Measurements from ENCODE around the gene GADD45B.

Gene GADD45B

GRCh38 chr19:2483484-2484151 lies 7.7 kb downstream of the GADD45B start:
- Histone ChIP-seq H3K9ac (ENCODE audit: low read length) (no peak overlapping the region), H3K36me3 (ENCODE audit: control insufficient read depth, insufficient read depth, low read length) (no peaks in the 10 kb centered on the region), H3K9me3 (ENCODE audit: control insufficient read depth, insufficient read depth, low read depth, low read length) (peaks cover 3% of the 10 kb centered on the region; the same call in 1 of the 2 replicates), H3K4me1 (ENCODE audit: control insufficient read depth, insufficient read depth, low read length) (peaks cover 4% of the 10 kb centered on the region), H3K4me3 (ENCODE audit: low read depth, low read length) (no peak overlapping the region), H3K27ac (ENCODE audit: low read depth, low read length) (no peak overlapping the region), H3K27me3 (ENCODE audit: control insufficient read depth, insufficient read depth, low read length) (peaks cover 15% of the 10 kb centered on the region)

GRCh38 chr19:2484178-2484937 lies 8.4 kb downstream of the GADD45B start:
- H3K9me3 ChIP-seq (ENCODE audit: control insufficient read depth, insufficient read depth, low read depth, low read length): peaks cover 3% of the 10 kb centered on the region; the same call in 1 of the 2 replicates
- no peak overlapping the region for H3K4me3 ChIP-seq (ENCODE audit: low read depth, low read length)
- H3K9ac ChIP-seq (ENCODE audit: low read length): no peak overlapping the region
- H3K27ac ChIP-seq (ENCODE audit: low read depth, low read length): no peak overlapping the region
- peaks cover 20% of the 10 kb centered on the region for H3K27me3 ChIP-seq (ENCODE audit: control insufficient read depth, insufficient read depth, low read length)
- H3K36me3 ChIP-seq (ENCODE audit: control insufficient read depth, insufficient read depth, low read length): no peaks in the 10 kb centered on the region
- peaks cover 4% of the 10 kb centered on the region for H3K4me1 ChIP-seq (ENCODE audit: control insufficient read depth, insufficient read depth, low read length)

GRCh38 chr19:2485428-2485827 lies 9.5 kb downstream of the GADD45B start:
- no peak overlapping the region for H3K9ac ChIP-seq (ENCODE audit: low read length)
- H3K4me3 ChIP-seq (ENCODE audit: low read depth, low read length): no peak overlapping the region
- peaks cover 23% of the 10 kb centered on the region for H3K27me3 ChIP-seq (ENCODE audit: control insufficient read depth, insufficient read depth, low read length)
- no peak overlapping the region for H3K27ac ChIP-seq (ENCODE audit: low read depth, low read length)
- no peaks in the 10 kb centered on the region for H3K36me3 ChIP-seq (ENCODE audit: control insufficient read depth, insufficient read depth, low read length)
- no peaks in the 10 kb centered on the region for H3K4me1 ChIP-seq (ENCODE audit: control insufficient read depth, insufficient read depth, low read length)
- H3K9me3 ChIP-seq (ENCODE audit: control insufficient read depth, insufficient read depth, low read depth, low read length): peaks cover 3% of the 10 kb centered on the region; the same call in 1 of the 2 replicates

- no peaks in the 10 kb centered on the region for H3K4me1 ChIP-seq (ENCODE audit: control insufficient read depth, insufficient read depth, low read length)
- H3K4me3 ChIP-seq (ENCODE audit: low read depth, low read length): no peak overlapping the region
- no peaks in the 10 kb centered on the region for H3K36me3 ChIP-seq (ENCODE audit: control insufficient read depth, insufficient read depth, low read length)
- no peak overlapping the region for H3K9ac ChIP-seq (ENCODE audit: low read length)
- H3K9me3 ChIP-seq (ENCODE audit: control insufficient read depth, insufficient read depth, low read depth, low read length): peaks cover 3% of the 10 kb centered on the region; the same call in 1 of the 2 replicates
- H3K27me3 ChIP-seq (ENCODE audit: control insufficient read depth, insufficient read depth, low read length): peaks cover 29% of the 10 kb centered on the region
- H3K27ac ChIP-seq (ENCODE audit: low read depth, low read length): no peak overlapping the region
These were observed 11.2 kb downstream of the GADD45B start for GRCh38 chr19:2487090-2487489.

GRCh38 chr19:2487842-2488241 lies 11.9 kb downstream of the GADD45B start:
- no peak overlapping the region for H3K27ac ChIP-seq (ENCODE audit: low read depth, low read length)
- H3K4me1 ChIP-seq (ENCODE audit: control insufficient read depth, insufficient read depth, low read length): no peaks in the 10 kb centered on the region
- no peak overlapping the region for H3K9ac ChIP-seq (ENCODE audit: low read length)
- H3K9me3 ChIP-seq (ENCODE audit: control insufficient read depth, insufficient read depth, low read depth, low read length): peaks cover 3% of the 10 kb centered on the region; the same call in 1 of the 2 replicates
- H3K4me3 ChIP-seq (ENCODE audit: low read depth, low read length): no peak overlapping the region
- peaks cover 29% of the 10 kb centered on the region for H3K27me3 ChIP-seq (ENCODE audit: control insufficient read depth, insufficient read depth, low read length)
- no peaks in the 10 kb centered on the region for H3K36me3 ChIP-seq (ENCODE audit: control insufficient read depth, insufficient read depth, low read length)

- Histone ChIP-seq H3K9ac (ENCODE audit: low read length) (no peak overlapping the region), H3K4me3 (ENCODE audit: low read depth, low read length) (peak overlapping the region; percentile 38), H3K4me1 (ENCODE audit: control insufficient read depth, insufficient read depth, low read length) (no peaks in the 10 kb centered on the region), H3K36me3 (ENCODE audit: control insufficient read depth, insufficient read depth, low read length) (no peaks in the 10 kb centered on the region), H3K9me3 (ENCODE audit: control insufficient read depth, insufficient read depth, low read depth, low read length) (no peaks in the 10 kb centered on the region), H3K27ac (ENCODE audit: low read depth, low read length) (no peak overlapping the region), H3K27me3 (ENCODE audit: control insufficient read depth, insufficient read depth, low read length) (peaks cover 29% of the 10 kb centered on the region)
These were observed 12.5 kb downstream of the GADD45B start for GRCh38 chr19:2488405-2488941.

DNA sequence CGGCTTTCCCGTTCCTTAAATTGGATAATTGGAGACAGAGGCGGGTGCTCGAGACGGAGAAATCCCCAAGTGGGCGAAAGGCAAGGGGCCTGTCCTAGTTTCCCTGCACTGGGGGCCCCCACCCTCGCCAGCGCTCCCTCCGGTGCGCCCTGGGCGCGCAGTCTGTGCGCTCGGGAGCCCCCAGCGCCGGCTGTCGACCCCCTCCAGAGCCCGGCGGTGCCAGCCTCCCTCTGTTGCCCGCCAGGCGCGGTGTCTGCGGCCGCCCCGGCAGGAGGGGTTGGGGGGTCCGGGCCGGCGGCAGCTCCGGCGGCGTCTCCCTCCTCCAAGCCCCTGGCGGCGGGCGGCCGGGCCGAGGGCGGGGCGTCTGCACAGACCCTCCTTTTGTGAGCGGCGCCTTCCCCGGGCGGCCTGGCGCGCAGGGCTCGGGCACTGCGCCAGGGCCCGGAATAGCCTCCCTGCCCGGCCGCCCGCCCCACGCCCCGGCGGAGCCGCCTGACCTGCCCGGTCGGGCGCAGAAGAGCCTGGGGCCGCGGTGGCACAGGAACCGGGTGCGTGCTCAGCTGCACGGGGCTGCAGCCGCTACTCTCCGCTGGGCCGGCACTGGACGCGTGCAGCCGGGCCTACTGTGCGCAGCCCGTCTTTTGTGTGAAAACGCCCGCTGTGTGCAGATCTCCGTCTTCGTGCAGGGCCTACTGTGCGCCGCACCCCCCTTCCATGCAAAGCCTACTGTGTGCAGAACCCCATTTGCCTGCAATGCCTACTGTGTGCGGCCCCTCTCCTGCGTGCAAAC lies 13.2 kb downstream of the GADD45B start:
- Histone ChIP-seq H3K4me3 (ENCODE audit: low read depth, low read length) (peak overlapping the region; percentile 38), H3K9ac (ENCODE audit: low read length) (no peak overlapping the region), H3K27ac (ENCODE audit: low read depth, low read length) (no peak overlapping the region), H3K4me1 (ENCODE audit: control insufficient read depth, insufficient read depth, low read length) (no peaks in the 10 kb centered on the region), H3K27me3 (ENCODE audit: control insufficient read depth, insufficient read depth, low read length) (peaks cover 30% of the 10 kb centered on the region), H3K36me3 (ENCODE audit: control insufficient read depth, insufficient read depth, low read length) (no peaks in the 10 kb centered on the region), H3K9me3 (ENCODE audit: control insufficient read depth, insufficient read depth, low read depth, low read length) (no peaks in the 10 kb centered on the region)

DNA sequence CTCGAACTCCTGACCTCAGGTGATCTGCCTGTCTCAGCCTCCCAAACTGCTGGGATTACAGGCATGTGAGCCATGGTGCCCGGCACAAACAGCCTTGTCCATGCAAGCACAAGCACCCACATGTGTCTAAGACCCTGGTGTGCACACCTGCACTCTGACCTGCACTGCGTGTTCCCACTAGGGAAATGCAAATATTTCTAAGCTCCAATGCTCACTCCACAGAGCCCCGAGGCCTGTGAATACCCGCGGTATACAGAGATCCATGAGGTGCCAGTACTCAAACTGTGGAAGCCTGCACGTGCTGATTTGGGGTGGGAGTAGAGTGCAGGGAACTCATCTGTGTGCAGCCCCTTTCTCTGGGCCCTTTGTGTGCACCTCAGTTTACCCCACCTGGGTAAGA lies 14.7 kb downstream of the GADD45B start:
- no peak overlapping the region for H3K9ac ChIP-seq (ENCODE audit: low read length)

GRCh38 chr19:2491130-2491801 lies 15.3 kb downstream of the GADD45B start:
- H3K4me1 ChIP-seq (ENCODE audit: control insufficient read depth, insufficient read depth, low read length): peaks cover 10% of the 10 kb centered on the region
- peaks cover 34% of the 10 kb centered on the region for H3K27me3 ChIP-seq (ENCODE audit: control insufficient read depth, insufficient read depth, low read length)
- no peak overlapping the region for H3K4me3 ChIP-seq (ENCODE audit: low read depth, low read length)
- H3K36me3 ChIP-seq (ENCODE audit: control insufficient read depth, insufficient read depth, low read length): no peaks in the 10 kb centered on the region
- no peaks in the 10 kb centered on the region for H3K9me3 ChIP-seq (ENCODE audit: control insufficient read depth, insufficient read depth, low read depth, low read length)
- no peak overlapping the region for H3K9ac ChIP-seq (ENCODE audit: low read length)
- no peak overlapping the region for H3K27ac ChIP-seq (ENCODE audit: low read depth, low read length)

More for the DNA sequence above, 14.7 kb downstream of the GADD45B start:
- Histone ChIP-seq H3K27me3 (ENCODE audit: control insufficient read depth, insufficient read depth, low read length) (peaks cover 34% of the 10 kb centered on the region), H3K9me3 (ENCODE audit: control insufficient read depth, insufficient read depth, low read depth, low read length) (no peaks in the 10 kb centered on the region), H3K27ac (ENCODE audit: low read depth, low read length) (no peak overlapping the region), H3K4me1 (ENCODE audit: control insufficient read depth, insufficient read depth, low read length) (peaks cover 5% of the 10 kb centered on the region), H3K4me3 (ENCODE audit: low read depth, low read length) (no peak overlapping the region), H3K36me3 (ENCODE audit: control insufficient read depth, insufficient read depth, low read length) (no peaks in the 10 kb centered on the region)

- peaks cover 31% of the 10 kb centered on the region for H3K27me3 ChIP-seq (ENCODE audit: control insufficient read depth, insufficient read depth, low read length)
- H3K4me3 ChIP-seq (ENCODE audit: low read depth, low read length): no peak overlapping the region
- no peaks in the 10 kb centered on the region for H3K36me3 ChIP-seq (ENCODE audit: control insufficient read depth, insufficient read depth, low read length)
- no peak overlapping the region for H3K9ac ChIP-seq (ENCODE audit: low read length)
- H3K9me3 ChIP-seq (ENCODE audit: control insufficient read depth, insufficient read depth, low read depth, low read length): peaks cover 2% of the 10 kb centered on the region; the same call in 1 of the 2 replicates
- H3K4me1 ChIP-seq (ENCODE audit: control insufficient read depth, insufficient read depth, low read length): peaks cover 10% of the 10 kb centered on the region
- no peak overlapping the region for H3K27ac ChIP-seq (ENCODE audit: low read depth, low read length)
These were observed 16.9 kb downstream of the GADD45B start for GRCh38 chr19:2492870-2493269.
